Posterior vena cava (tissue), 2 donors: ENCODE data around the gene LRRC75B. TPM values are rescaled to one million over a fixed set of nuclear protein-coding genes. Genes with fewer than 3 reads are reported as not detected.
"Not testable (repeated sequence)": the region's sequence is repeated elsewhere in the genome, so short reads cannot be mapped to it uniquely, and the experiment has no call there.

Experiments used
- DNase-seq: peaks from one replicate; pipeline ENCODE4 v3.0.0-alpha.2; 2020; ENCODE audit warnings: low spot score
- intact Hi-C, 2 donors: fragments of 100-400 bp; cut with DNase I; formaldehyde crosslinking; loops; one replicate each; pipeline versions ENCODE4 v1.14.1 to v1.14.2; 2022 to 2023
- long read RNA-seq, 2 donors: library from polyadenylated mRNA; unstranded; transcript quantifications; one replicate each; pipeline ENCODE4 v2.0.0, GENCODE V29; 2020 to 2021
- total RNA-seq, 2 donors: library from RNA; stranded (reverse); fragmentation: NEBNext Ultra II Directional; extraction: Animal tissue kit (Norgen Biotek cat#: 25700); gene quantifications; one replicate each; pipeline ENCODE4 v1.2.1, GENCODE V29; 2021
- donor health status: DM: yes; HTN: yes; CAD: no.
- donor health status: DM: yes; HTN: yes; CAD: no.

LRRC75B gene, protein sequence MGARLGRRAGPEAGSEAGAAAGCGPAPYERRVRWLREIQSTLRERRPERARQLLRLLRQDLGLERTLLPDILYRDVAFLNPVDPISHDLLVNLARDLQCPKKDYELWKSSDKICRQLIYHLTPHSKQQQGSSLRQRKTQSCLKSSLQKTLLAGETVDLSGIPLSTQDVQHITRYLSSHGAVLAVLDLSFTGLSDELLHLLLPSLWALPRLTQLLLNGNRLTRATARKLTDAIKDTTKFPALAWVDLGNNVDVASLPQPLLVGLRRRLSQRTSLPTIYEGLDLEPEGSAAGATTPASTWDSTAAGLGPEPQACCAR
- total RNA-seq = 1 to 10 TPM; 6.6 to 9.3 TPM
- long read RNA-seq, donor 1, partial matches to known transcripts = 3 of 11 reads
- long read RNA-seq, donor 1, other reads (novel, unspliced or antisense) = 4 of 11 reads
- long read RNA-seq, donor 2, partial matches to known transcripts = 0 of 7 reads
- long read RNA-seq, donor 2, other reads (novel, unspliced or antisense) = 7 of 7 reads

DNA sequence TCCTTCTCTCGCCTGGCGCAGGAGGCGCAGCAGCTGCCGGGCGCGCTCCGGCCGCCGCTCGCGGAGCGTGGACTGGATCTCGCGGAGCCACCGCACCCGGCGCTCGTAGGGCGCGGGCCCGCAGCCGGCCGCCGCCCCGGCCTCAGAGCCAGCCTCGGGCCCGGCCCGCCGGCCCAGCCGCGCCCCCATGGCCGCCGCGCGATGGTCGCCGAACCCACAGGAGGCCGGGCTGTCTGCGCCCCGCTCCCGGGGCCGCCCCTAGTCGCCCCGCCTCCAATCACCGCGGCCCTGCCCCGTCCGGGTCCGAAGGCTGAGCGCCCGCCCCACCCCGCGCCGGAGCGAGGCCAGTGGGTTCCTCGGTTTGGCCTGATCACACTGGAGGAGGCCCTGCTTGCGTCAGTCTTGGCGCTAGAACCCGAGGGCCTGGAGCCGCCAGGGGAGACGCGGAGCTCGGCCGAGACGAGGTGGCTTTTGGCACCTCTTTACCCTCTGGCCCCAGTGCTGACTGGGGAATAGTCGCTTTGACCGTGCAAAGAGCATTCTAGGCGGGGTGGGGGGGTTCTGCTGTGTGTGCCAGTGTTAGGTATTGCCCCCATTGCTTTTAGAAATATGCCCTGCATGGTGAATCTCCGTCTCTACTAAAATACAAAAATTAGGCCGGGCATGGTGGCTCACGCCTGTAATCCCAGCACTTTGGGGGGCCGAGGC lies at the start of gene LRRC75B:
Gene LRRC75B (minus strand): TSS at position 223 of the 708 bp plus-strand sequence. CDS start 34 bp downstream, at position 189.
- intact Hi-C loops = no loop called here
- peak; percentile 97 for DNase-seq

DNA sequence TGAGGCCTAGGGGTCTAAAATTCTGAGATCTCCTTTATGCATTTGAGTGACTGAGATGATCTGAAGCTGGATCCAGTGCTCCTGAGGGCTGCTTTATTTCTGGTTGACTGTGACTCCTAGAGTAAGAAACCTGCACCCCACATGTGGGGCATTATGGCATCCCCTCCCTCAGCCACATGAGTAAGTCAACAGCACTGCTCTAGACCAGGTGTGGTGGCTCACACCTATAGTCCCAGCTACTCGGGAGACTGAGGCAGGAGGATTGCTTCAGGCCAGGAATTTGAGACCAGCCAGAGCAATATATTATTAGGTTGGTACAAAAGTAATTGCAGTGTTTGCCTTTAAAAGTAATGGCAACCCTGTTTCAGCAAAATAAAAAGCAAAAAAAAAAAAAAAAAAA lies 49.4 kb upstream of the LRRC75B start:
- DNase-seq, intact Hi-C loops: not testable (repeated sequence)

DNA sequence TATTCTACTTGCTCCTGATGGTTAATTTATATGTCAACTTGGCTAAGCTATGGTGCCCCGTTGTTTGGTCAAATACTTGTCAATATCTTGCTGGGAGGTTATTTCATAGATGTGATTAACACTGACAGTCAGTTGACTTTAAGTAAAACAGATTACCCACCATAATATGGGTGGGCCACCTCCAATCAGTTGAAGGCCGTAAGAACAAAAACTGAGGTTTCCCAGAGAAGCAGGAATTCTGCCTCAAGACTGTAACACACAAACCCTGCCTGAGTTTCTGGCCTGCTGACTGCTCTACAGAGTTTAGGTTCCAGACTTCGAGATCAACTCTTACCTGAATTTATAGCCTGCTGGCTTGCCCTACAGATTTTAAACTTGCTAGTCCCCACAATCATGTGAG lies 43.6 kb upstream of the LRRC75B start:
- intact Hi-C loops, DNase-seq: not testable (repeated sequence)

DNA sequence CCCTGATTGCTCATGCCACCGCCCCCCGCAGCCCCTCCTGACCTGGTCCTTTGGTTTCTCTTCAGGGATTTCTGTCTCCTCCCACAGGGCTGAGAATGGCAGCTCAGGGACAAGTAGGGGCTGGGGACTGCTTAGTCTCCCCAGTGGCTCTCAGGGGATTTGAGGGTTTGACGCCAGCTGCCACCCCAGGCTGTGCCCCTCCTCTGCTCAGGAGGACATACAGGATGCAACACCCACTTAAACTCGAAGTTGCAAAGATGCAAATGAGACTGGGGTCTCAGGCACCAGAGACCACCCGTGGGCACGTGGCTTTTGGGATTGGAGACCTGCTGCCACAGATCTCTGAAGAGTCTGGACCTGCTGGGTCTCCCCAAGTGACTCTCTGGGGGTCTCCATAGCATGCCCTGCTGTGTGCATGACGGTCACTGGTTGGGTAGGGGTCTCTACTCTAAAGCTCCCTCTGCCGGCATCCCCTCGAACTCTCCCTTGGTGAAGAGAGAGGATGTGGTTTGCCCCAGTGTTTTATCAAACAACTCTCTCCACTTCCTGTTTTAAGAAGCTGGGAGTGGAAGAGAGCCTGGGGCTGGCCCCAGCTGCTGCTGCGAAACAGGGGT lies 42.0 kb upstream of the LRRC75B start:
- intact Hi-C loops, DNase-seq: not testable (repeated sequence)

DNA sequence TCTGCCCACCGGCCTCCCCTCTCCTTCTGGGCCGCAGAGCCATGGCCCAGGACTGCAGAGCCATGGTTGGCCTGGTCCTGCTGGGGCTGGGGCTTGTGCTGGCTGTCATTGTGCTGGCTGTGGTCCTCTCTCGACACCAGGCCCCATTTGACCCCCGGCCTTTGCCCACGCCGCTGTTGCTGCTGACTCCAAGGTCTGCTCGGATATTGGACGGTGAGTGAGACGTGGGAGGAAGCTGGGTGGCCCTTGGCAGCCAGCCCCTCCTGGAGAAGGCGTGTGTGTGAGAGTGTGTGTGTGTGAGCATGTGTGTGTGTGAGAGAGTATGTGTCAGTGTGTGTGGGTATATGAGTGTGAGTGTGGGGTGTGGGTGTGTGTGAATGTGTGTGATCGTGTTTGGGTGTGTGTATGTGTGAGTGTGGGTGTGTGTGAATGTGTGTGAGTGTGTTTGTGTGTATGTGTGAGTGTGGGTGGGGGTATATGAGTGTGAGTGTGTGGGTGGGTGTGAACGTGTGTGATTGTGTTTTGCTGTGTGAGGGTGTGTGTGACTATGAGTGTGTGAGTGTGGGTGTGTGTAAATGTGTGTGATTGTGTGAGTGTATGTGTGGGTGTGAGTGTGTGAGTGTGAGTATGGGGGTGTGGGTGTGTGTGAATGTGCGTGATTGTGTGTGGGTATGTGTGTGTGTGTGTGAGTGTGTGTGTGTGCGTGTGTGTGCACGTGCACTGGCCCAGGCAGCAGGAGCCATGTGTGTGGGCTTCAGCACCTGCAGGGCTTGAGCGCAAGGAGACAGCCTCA lies 40.6 kb upstream of the LRRC75B start:
- DNase-seq, intact Hi-C loops: not testable (repeated sequence)

DNA sequence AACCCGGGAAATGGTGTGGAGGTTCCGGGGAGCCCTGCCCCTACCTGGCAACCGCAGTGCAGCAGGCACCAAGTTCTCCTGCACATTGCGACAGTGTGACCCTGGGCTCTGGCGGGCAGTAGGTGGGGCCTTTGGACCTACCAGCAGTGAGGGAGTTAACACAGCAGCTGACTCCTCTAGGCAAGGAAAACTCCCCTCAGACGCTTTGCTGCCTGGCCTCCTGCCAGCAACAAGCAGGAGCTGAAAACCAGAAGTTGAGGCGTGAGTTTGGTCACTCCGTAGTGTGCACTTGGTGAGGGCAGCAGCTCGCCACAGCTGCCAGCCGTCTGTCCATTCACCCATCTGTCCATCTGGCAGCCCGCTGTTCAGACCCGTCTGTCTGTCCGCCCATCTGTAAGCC lies 39.8 kb upstream of the LRRC75B start:
- intact Hi-C loops, DNase-seq: not testable (repeated sequence)

DNA sequence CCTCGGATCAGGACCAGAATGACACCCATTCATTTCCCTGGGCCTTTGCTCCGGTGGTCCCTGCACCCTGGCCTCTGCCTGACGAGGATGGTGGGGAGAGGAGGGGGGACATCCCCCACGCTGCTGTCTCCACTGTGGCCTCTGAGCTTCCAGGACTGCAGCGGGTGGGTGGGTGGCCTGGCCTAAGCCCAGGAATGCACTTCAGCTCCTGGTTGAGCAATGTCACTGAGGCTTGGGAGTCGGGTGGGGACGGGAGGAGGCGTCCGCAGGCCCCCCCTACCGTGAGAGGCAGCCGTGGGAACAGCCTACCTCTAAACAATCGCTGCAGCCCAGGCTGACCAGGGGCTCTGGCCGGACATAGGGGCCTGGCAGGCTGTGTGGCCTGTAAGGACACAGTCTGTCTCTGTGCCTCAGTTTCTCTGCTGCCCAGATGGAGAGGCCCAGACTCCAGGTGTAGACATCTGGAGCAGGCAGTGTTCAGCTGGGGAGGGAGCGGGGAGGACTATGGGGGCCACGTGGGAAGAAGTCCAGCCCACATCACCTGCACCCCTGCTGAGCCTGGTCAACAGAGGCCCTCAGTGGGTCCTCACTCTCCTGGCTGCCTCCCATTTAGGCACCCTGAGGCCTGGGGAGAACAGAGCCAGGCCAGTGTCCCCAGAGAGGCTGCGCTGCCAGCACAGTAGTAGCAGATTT lies 38.7 kb upstream of the LRRC75B start:
- intact Hi-C loops, DNase-seq: not testable (repeated sequence)

DNA sequence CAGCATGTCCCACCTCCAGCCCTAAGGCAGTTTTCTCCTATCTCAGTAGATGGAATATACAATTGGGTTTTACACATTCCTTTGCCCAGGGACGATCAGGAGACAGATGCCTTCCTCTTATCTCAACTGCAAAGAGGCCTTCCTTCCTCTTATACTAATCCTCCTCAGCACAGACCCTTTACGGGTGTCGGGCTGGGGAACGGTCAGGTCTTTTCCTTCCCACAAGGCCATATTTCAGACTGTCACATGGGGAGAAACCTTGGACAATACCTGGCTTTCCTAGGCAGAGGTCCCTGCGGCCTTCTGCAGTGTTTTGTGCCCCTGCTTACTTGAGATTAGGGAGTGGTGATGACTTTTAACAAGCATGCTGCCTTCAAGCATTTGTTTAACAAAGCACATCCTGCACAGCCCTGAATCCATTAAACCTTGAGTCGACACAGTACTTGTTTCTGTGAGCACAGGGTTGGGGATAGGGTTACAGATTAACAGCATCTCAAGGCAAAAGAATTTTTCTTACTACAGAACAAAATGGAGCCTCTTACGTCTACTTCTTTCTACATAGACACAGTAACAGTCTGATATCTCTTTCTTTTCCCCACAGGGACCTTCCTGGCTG lies 38.0 kb upstream of the LRRC75B start:
- DNase-seq, intact Hi-C loops: not testable (repeated sequence)

DNA sequence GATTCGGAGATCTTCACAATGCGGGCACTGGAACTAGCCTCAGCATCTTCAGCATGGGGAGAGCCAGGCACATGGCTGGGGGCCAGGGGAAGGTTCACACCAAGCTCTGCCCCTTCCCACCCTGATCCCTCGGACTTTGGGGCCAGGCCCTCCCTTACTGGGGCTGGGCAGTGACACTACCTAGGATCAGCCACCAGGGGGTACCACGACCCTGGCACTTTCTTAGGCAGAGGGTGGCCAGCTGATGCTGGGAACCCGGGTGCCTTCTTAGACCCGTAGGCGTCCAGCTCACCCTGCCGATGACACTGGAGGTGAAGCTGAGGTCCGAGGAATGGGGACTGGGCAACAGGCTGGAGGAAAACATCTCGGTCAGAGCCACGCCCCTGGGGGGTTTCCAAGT lies 36.2 kb upstream of the LRRC75B start:
- DNase-seq = peak; percentile 70
- intact Hi-C loops = not testable (repeated sequence)

DNA sequence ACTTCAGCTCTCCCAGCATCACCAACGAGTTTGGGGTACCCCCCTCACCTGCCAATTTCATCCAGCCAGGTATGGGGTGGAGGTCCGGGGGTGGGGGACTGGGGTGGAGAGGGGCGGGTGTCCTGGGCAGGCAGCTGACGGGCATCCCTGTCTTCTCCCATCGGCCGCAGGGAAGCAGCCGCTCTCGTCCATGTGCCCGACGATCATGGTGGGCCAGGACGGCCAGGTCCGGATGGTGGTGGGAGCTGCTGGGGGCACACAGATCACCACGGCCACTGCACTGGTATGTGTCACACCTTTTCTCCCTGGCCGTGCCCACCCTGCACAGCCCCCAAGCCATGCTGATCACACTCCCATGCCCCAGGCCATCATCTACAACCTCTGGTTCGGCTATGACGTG lies 35.0 kb upstream of the LRRC75B start:
- peak; percentile 42 for DNase-seq
- intact Hi-C loops = not testable (repeated sequence)

DNA sequence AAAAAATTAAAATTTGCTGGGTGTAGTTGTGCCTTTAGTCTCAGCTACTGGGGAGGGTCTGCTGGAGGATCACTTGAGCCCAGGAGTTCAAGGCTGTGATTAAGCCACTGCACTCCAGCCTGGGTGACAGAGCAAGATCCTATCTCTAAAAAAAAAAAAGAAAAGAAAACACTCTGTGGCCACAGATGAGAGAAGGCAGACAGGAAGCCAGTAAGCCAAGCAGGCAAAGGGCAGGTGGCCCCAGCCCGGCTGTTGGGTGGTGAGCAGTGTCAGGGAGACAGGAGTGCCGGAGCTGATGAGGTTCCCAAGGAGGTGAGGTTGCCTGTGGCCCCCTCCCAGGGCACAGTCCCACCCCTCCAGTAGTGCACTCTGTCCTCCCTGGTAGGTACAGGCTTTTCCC lies 29.7 kb upstream of the LRRC75B start:
- intact Hi-C loops = not testable (repeated sequence)
- peak; percentile 20 for DNase-seq

DNA sequence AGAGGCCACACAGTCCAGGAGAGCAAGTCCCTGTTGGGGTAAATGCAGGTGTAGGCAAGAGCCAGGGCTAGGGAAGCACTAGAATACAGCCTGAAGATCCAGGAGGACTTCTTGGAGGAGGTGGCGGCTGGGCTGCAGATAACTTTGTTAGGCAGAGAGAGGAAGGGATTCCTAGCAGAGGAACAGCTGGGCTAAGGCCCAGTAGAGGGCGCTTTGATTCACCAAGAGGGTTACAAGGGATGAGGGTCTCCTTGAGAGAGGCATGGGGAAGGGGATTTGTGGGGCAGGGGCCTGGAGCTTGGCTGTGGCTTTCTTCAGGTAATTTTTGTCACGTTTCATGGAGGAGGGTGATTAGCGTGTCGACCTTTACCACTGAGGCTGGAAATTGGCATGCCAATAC lies 28.4 kb upstream of the LRRC75B start:
- intact Hi-C loops, DNase-seq: not testable (repeated sequence)

DNA sequence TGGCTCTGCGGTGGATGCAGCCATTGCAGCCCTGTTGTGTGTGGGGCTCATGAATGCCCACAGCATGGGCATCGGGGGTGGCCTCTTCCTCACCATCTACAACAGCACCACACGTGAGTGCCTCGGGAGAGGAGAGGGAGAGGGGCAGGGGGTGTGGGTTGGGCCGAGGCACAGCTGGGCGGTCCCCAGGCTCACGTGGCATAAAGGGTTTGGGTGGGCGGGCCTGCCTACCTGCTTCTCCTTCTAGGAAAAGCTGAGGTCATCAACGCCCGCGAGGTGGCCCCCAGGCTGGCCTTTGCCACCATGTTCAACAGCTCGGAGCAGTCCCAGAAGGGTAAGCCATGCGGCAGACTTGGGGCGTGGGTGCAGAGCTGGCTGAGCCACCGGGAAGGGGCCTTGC lies 21.9 kb upstream of the LRRC75B start:
- intact Hi-C loops = not testable (repeated sequence)

DNA sequence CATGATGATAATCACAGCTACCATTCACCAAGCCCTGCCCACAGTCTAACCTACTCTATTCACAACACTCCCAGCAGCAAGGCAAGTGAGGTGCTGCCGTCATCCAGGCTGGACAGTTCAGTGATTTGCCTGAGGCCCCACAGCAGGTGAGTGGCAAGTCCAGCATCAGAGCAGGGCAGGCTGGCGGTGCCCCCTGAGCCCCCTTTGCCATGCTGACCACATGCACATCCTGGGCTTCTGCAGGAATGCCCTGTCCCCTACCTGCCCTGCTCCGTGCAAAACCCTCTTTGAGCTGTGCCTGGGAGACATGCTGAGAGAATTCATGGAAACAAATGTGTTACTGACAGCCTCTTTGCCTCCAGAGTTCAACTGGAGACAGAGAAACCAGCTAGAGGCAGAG lies 17.0 kb upstream of the LRRC75B start:
- intact Hi-C loops, DNase-seq: not testable (repeated sequence)

More for the DNA sequence above, 21.9 kb upstream of the LRRC75B start:
- peak; percentile 62 for DNase-seq

DNA sequence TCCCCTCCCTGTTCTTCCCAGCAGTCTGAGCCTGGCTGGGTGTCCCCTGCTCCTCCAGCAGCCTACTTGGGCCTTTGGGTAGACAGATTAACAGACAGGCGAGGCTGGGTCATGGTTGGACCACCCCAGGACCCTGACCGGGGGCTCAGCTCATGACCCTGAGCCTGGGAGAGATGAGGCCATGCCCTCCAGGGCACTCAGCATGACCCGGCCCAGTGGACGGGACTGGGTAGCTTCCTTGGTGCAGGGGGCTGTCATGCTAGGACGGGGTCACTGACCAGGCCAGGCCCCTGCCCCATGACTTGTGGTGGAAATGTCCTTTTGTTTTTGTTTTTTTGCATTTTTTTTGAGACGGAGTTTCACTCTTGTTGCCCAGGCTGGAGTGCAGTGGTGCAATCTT lies 15.5 kb upstream of the LRRC75B start:
- intact Hi-C loops, DNase-seq: not testable (repeated sequence)

DNA sequence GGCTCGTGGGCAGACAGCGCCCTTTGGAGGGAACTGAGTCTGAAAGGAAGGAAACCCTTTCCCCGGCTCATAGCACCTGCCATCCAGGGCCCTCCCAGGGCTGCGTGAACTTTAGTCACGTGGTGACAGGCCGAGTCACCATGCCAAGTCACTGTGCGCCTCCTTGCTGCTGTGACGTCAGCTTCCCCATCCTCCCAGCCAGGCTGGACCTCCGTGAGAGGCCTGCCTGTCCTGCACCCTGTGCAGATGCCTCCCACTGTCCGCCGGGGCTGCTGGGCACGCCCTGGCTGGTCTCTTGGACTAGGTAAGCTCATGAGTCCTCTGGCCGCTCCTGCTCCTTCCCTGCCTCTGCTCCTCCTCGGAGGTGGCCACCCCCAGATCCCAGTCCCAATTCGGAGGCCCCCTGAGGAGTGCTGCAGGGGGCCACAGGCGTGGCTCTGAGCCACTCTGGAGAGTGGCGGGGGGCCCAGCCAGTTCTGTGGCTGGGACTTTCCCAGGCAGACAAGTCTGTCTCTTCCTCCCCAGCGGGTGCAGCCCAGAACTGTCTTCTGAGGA lies 14.6 kb upstream of the LRRC75B start:
- intact Hi-C loops = not testable (repeated sequence)
- peak; percentile 88 for DNase-seq

DNA sequence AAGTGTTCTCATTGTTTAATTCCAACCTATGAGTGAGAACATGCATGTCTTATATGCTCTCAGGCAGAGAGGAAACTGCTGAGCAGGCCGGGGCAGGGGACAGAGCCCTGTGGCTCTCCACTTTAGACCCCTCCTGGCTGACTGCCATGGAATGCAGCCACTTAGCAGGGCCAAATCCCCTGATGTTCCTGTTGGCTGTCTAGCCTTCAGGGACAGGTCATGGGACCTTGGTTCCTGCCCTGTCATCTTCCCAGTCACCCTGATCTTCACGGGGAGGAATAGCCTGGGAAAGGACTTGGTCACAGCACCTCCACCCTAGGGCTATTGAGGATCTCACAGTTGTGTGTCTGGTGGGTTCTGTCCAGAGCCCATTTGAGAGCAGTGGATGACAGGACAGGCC lies 13.5 kb upstream of the LRRC75B start:
- intact Hi-C loops = not testable (repeated sequence)

More for the DNA sequence above, 13.5 kb upstream of the LRRC75B start:
- DNase-seq = not testable (repeated sequence)
